HUES64 (cell line): ENCODE results near the gene CLMN.
"Not testable (repeated sequence)": the region's sequence is repeated elsewhere in the genome, so short reads cannot be mapped to it uniquely, and the experiment has no call there.

Experiments
- H3K27ac ChIP-seq: 2 replicates; pipeline ENCODE4 v1.7.0; 2013; ENCODE audit warnings: low read depth, low read length, inconsistent platforms
- H3K27me3 ChIP-seq: 2 replicates; pipeline ENCODE4 v1.6.1; 2013; ENCODE audit warnings: mild to moderate bottlenecking, low read length; ENCODE audit not compliant: insufficient read depth
- H3K36me3 ChIP-seq: 2 replicates; pipeline ENCODE4 v1.6.1; 2013; ENCODE audit warnings: mild to moderate bottlenecking, low read length; ENCODE audit not compliant: insufficient read depth
- H3K4me1 ChIP-seq: 2 replicates; pipeline ENCODE4 v1.6.1; 2013; ENCODE audit warnings: mild to moderate bottlenecking, low read length, moderate library complexity; ENCODE audit not compliant: insufficient read depth
- H3K4me3 ChIP-seq: 2 replicates; pipeline ENCODE4 v1.5.1; 2013; ENCODE audit warnings: mild to moderate bottlenecking, low read length, moderate library complexity
- H3K9ac ChIP-seq: 2 replicates; pipeline ENCODE4 v1.6.1; 2013; ENCODE audit warnings: mild to moderate bottlenecking, low read depth, low read length
- H3K9me3 ChIP-seq: 2 replicates; pipeline ENCODE4 v1.6.1; 2013; ENCODE audit warnings: low read depth, low read length; ENCODE audit not compliant: insufficient read depth
- WGBS: fragments of 150-250, 120-280 bp; methylation state at CpG from one replicate; pipeline ENCODE4 v1.1.7; 2013; ENCODE audit warnings: missing lambda C conversion rate; 5-methylcytosine and 5-hydroxymethylcytosine counted together

Gene CLMN

GRCh38 chr14:95283802-95284201 lies 35.9 kb downstream of the CLMN start:
- not testable (repeated sequence) for H3K36me3 ChIP-seq, H3K9me3 ChIP-seq, H3K4me3 ChIP-seq, H3K27ac ChIP-seq, H3K27me3 ChIP-seq, H3K9ac ChIP-seq, H3K4me1 ChIP-seq
- 89% methylated on average over 3 of the region's 3 CpGs for WGBS

GRCh38 chr14:95282986-95283380 lies 36.7 kb downstream of the CLMN start:
- H3K9me3 ChIP-seq, H3K4me1 ChIP-seq, H3K27ac ChIP-seq, H3K36me3 ChIP-seq, H3K4me3 ChIP-seq, H3K27me3 ChIP-seq, H3K9ac ChIP-seq: not testable (repeated sequence)
- WGBS, result 85% methylated on average over 5 of the region's 5 CpGs

DNA sequence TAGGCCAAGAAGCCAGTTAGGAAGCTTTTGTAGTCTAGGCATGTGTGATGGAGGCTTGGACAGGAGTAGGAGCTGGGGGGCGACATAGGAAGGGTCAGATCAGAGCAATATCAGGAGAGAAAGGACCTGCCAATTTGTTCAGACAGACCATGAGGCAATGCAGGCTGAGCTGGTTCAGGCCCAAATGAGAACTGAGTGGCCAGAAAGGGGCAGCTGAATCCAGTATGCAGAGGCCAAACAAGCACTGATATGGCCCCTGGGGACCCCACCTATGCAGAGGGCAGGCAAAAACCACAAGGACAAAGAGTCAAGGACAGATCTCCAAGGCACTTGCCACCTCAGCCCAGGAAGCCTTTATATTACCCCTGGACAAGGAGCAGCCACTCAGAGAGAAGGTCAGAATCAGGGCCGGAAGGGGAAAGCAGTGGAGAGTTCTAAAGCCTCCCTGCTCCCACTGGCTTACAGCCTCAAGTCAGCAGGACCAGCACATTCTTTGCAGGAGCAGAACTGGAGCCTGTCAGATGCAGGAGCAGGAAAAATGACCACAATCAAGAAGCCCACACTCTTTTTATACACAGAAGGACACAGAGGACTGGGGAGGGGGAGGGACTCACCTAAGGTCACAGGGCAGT lies 37.2 kb downstream of the CLMN start:
- Histone ChIP-seq H3K27ac (no peak overlapping the region), H3K4me3 (no peak overlapping the region), H3K9me3 (no peaks in the 10 kb centered on the region), H3K27me3 (no peaks in the 10 kb centered on the region), H3K4me1 (no peaks in the 10 kb centered on the region), H3K36me3 (no peaks in the 10 kb centered on the region), H3K9ac (no peak overlapping the region)
- 44% methylated on average over 2 of the region's 2 CpGs for WGBS

GRCh38 chr14:95281560-95282176 lies 38.0 kb downstream of the CLMN start:
- Histone ChIP-seq H3K4me1 (no peaks in the 10 kb centered on the region), H3K9ac (no peak overlapping the region), H3K36me3 (no peaks in the 10 kb centered on the region), H3K4me3 (no peak overlapping the region), H3K9me3 (no peaks in the 10 kb centered on the region), H3K27ac (no peak overlapping the region), H3K27me3 (no peaks in the 10 kb centered on the region)
- 89% methylated on average over 3 of the region's 4 CpGs for WGBS

- H3K27me3 ChIP-seq, result no peaks in the 10 kb centered on the region
- H3K4me1 ChIP-seq, result peaks cover 4% of the 10 kb centered on the region; the same call in 1 of the 2 replicates
- no peak overlapping the region for H3K9ac ChIP-seq
- no peak overlapping the region for H3K27ac ChIP-seq
- no peaks in the 10 kb centered on the region for H3K9me3 ChIP-seq
- WGBS, result 95% methylated on average over 7 of the region's 7 CpGs
- no peaks in the 10 kb centered on the region for H3K36me3 ChIP-seq
- H3K4me3 ChIP-seq, result no peak overlapping the region
Measured at GRCh38 chr14:95275494-95275893, 44.2 kb downstream of the CLMN start.

DNA sequence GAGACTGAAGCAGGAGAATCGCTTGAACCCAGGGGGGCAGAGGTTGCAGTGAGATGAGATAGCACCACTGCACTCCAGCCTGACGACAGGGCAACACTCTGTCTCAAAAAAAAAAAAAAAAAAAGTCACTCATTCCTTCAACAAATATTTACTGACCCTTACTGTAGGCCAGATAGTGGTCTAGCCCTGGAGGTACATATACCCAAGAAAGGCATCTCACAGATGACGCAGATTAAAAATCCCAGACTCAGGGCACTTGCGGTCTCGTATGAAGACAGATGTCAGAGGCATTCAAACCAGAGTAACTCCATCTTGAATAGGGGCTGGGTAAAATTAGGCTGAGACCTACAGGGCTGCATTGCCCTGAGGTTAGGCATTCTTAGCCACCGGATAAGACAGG lies 44.8 kb downstream of the CLMN start:
- Histone ChIP-seq H3K9ac (no peak overlapping the region), H3K27me3 (no peaks in the 10 kb centered on the region), H3K9me3 (no peaks in the 10 kb centered on the region), H3K4me3 (no peak overlapping the region), H3K36me3 (no peaks in the 10 kb centered on the region), H3K27ac (no peak overlapping the region), H3K4me1 (peaks cover 4% of the 10 kb centered on the region; the same call in 1 of the 2 replicates)
- 93% methylated on average over 6 of the region's 6 CpGs for WGBS

GRCh38 chr14:95274279-95274678 lies 45.4 kb downstream of the CLMN start:
- 96% methylated on average over 7 of the region's 7 CpGs for WGBS
- Histone ChIP-seq H3K36me3 (no peaks in the 10 kb centered on the region), H3K9ac (no peak overlapping the region), H3K4me3 (no peak overlapping the region), H3K9me3 (no peaks in the 10 kb centered on the region), H3K27ac (no peak overlapping the region), H3K27me3 (no peaks in the 10 kb centered on the region), H3K4me1 (peaks cover 4% of the 10 kb centered on the region; the same call in 1 of the 2 replicates)

DNA sequence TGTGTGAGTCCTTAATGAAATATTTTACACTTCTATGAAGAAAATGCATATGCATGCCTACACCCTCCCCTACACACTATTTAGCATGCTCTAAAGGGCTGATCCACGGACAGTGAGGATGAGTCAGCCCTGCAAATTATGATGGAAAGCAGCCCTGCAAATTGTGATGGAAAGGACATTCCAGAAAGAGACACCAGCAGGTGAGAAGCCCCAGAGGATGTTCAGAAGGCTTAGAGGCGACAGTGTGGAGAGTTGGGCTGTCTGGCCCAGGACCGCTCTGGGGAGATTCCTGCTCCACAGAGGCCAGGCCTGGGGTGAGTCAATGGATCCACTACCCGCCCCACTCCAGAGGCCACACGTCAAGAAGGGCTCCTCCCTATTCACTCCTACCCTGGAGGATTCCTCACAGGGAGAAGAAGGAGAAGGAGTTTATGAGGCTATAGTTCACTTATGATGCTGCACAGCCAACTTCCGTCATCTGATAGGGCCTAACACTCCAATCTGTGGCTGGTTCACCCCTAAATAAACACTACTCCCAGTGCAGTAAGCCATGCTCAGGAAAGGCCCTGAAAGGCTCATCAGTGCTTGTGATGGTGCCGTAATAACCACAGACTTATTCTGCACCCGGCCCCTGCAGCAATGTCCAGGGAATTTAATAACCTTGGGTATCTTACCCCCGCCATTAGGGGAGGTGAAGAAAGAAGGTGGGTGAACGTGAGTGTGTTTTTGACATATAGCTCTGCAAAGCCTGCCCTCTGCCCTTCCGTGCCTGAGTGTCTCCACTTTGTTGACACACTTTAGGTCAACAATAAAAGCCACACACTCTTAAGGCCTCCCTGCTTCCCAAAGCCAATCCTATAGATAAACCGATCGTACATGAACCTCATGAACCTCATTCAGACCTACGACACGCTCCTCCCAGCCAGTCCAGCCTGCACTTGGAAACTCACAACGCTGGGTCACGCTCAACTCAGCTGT lies 46.4 kb downstream of the CLMN start:
- H3K4me3 ChIP-seq, result no peak overlapping the region
- H3K27ac ChIP-seq, result no peak overlapping the region
- no peaks in the 10 kb centered on the region for H3K9me3 ChIP-seq
- no peaks in the 10 kb centered on the region for H3K27me3 ChIP-seq
- H3K9ac ChIP-seq, result no peak overlapping the region
- H3K4me1 ChIP-seq, result peaks cover 4% of the 10 kb centered on the region; the same call in 1 of the 2 replicates
- WGBS, result 85% methylated on average over 16 of the region's 17 CpGs
- H3K36me3 ChIP-seq, result no peaks in the 10 kb centered on the region

DNA sequence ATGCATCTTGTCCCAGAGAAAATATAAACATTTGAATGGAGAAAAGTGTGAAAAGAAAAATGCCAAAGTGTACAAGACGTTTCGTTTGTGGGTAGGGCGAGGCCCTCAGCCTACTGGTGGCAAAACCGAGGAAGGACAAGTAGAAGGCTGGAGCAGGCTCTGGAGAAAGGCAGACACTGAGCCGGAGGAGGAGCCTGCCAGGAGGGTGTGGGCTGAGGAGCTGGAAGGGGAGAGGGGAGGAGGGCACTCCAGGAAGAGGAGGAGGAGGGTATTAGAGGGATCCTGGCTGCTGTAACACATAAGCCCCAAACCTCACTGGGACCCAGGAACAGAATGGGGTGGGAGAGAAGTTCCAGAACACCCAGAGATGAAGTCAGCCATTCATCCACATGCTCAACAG lies 47.7 kb downstream of the CLMN start:
- no peaks in the 10 kb centered on the region for H3K36me3 ChIP-seq
- no peaks in the 10 kb centered on the region for H3K27me3 ChIP-seq
- no peak overlapping the region for H3K9ac ChIP-seq
- no peak overlapping the region for H3K4me3 ChIP-seq
- no peak overlapping the region for H3K27ac ChIP-seq
- no peaks in the 10 kb centered on the region for H3K9me3 ChIP-seq
- peaks cover 4% of the 10 kb centered on the region; the same call in 1 of the 2 replicates for H3K4me1 ChIP-seq
- 81% methylated on average over 5 of the region's 5 CpGs for WGBS

DNA sequence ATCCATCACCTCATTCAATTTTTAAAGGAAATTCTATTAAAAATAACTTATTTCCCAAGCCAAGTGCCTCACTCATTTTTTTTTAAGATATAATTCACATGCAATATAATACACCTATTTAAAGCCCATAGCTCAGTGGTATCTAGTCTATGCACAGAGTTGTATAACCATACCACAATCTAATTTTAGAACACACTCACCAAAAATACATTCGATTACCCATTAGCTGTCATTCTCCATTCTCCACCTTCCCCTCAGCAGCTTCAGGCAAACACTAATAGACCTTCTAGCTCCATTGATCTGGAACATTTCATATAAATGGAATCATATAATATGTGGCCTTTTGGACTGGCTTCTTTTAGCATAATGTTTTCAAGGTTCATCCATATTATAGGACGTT lies 49.5 kb downstream of the CLMN start:
- no peak overlapping the region for H3K27ac ChIP-seq
- no peaks in the 10 kb centered on the region for H3K9me3 ChIP-seq
- H3K9ac ChIP-seq, result no peak overlapping the region
- H3K27me3 ChIP-seq, result no peaks in the 10 kb centered on the region
- H3K4me1 ChIP-seq, result peaks cover 9% of the 10 kb centered on the region
- H3K4me3 ChIP-seq, result no peak overlapping the region
- no peaks in the 10 kb centered on the region for H3K36me3 ChIP-seq
- 87% methylated on average over 2 of the region's 2 CpGs for WGBS

DNA sequence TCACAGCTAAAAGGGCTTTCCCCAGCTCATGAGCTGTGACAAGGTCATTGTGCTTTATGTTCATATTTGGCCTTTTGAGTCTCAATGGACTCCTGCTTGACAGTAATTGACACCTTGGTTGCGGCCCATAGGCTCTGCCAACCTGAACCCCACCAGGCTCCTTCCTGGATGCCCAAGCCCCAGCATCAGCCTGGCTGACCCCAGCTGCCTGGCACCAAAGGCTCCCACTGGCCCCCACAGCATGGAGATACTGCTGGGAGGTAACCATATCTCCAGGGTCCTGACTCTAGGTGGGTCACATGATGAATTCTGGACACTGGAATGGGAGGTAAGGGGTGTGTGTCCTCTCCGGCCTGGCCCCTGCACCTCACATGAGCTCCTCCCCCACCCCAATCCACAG lies 50.2 kb downstream of the CLMN start:
- 95% methylated on average over 1 of the region's 2 CpGs for WGBS
- Histone ChIP-seq H3K4me3 (no peak overlapping the region), H3K27ac (no peak overlapping the region), H3K36me3 (no peaks in the 10 kb centered on the region), H3K9me3 (no peaks in the 10 kb centered on the region), H3K4me1 (peaks cover 9% of the 10 kb centered on the region), H3K9ac (no peak overlapping the region), H3K27me3 (no peaks in the 10 kb centered on the region)
